GM20000 (cell line): Measurements from ENCODE around the gene ANKMY1.

ENCODE experiments used
- DNase-seq: peaks from one replicate; pipeline ENCODE4 v3.0.0; 2012; ENCODE audit warnings: low spot score
- TF ChIP-seq, protein P1 (sequence below): IDR thresholded peaks from 2 replicates; pipeline ENCODE4 v1.5.1; 2012; ENCODE audit warnings: mild to moderate bottlenecking, control low read depth; ENCODE audit errors: extremely low read depth, missing control alignments

The ANKMY1 gene

DNA sequence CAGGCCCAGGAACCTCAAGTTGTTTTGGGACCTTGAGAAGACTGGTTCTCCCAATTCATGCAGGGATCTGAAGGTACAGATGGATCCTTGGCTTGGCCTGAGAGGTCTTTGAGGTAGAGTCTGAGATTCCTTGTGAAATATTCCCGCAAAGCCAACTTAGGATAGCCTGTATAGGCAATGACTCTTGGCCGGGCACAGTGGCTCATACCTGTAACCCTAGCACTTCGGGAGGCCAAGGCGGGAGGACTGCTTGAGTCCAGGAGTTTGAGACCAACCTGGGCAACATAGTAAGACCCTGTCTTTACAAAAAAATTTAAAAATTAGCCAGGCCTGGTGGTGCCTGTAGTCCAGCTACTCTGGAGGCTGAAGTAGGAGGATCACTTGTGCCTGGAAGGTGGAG is 40.4 kb downstream of the ANKMY1 start:
- TF ChIP-seq, protein P1, sequence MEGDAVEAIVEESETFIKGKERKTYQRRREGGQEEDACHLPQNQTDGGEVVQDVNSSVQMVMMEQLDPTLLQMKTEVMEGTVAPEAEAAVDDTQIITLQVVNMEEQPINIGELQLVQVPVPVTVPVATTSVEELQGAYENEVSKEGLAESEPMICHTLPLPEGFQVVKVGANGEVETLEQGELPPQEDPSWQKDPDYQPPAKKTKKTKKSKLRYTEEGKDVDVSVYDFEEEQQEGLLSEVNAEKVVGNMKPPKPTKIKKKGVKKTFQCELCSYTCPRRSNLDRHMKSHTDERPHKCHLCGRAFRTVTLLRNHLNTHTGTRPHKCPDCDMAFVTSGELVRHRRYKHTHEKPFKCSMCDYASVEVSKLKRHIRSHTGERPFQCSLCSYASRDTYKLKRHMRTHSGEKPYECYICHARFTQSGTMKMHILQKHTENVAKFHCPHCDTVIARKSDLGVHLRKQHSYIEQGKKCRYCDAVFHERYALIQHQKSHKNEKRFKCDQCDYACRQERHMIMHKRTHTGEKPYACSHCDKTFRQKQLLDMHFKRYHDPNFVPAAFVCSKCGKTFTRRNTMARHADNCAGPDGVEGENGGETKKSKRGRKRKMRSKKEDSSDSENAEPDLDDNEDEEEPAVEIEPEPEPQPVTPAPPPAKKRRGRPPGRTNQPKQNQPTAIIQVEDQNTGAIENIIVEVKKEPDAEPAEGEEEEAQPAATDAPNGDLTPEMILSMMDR = no peak
- DNase-seq = no peak

DNA sequence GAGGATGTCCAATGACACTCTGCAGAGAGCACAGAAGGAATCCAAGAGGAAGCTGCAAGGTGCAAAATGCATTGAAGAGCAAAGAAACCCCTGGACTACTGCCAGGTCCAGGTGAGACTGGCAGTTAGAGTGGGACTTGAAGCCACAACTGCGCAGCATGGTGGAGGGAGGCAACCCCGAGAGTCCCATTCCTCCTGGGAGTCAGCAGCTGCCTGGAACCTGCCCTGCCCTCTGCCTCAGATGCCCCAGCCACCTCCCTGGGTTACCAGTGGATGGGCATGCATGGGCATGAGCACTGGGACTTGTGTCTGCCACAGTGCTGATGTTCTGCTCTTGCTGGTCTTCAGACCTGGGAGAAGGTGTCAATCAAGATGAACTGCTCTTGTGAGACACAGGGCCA is 43.2 kb downstream of the ANKMY1 start:
- TF ChIP-seq, protein P1 = no peak
- DNase-seq = no peak

DNA sequence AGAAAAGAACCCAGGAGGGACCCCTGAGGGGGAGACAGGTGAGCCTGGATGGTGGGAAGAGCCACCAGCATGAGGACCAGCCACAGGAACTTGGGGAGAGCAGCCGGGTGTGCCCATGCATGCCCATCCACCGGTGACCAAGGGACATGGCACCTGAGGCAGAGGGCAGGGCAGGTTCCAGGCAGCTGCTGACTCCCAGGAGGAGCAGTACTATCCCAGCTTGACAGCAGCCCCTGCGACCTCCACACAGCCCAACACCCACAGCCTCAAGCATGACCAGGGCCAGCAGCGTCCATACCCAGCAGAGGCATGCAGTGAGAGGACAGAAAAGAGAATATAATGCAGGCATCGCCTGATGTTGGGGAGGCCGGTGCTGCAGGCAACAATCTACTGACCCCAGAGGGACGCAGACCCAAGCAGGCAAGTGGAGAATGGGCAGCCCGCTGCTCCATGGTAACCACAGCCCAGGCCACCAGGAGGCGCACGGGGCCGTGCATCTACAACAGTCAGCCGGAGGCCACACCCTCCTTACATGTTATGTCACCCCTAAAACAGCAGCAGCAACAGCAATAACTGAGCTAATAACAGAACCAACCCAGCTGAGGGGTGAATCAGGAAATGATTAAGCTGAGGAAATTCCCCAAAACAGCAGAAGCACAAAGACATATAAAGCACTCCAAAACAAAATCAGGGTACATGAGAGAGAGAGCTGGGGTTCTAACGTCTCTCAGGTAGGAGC is 44.1 kb downstream of the ANKMY1 start:
- peak; percentile 94 for DNase-seq
- TF ChIP-seq, protein P1 = peak; percentile 95

DNA sequence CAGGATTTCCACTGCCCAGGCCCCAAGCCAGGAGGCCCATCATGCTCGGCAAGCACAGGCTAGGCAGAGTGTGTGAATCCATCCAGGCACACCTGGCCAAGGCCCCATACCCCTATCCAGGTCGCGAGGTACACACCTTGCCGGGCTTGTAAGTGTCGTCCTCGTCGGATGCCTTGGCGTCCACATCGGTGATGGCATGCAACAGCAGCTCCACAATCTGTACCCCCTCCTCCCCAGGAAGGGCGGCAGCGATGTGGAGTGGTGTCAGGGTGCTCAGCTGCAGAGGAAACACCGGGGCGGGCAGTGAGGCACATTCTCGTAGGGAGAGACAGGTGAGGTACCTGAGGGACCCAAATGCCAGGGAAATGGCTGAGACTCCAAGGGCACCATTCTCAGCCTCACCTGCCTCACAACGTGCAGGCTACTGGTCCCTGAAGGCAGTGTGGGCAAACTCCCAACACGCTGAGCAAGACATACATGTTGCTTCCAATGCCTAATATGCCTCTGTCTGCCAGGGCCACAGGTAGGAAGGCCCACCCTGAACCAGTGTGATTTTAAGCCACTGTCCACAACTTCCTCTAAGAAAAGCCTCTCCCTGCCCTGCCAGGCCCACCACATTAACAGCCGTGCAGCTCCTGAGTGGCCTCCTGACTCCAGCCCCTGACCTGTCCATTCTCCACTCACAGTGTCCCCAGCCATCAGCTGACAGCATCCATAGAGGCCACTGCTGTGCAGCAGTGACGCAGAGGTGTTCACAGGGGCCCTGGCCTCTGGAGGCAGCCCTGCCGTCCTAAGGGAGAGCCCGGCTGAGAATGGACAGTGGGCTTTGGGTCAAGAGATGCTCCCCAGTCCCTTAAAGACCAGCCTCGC is 44.9 kb downstream of the ANKMY1 start:
- TF ChIP-seq, protein P1 = no peak
- no peak for DNase-seq

DNA sequence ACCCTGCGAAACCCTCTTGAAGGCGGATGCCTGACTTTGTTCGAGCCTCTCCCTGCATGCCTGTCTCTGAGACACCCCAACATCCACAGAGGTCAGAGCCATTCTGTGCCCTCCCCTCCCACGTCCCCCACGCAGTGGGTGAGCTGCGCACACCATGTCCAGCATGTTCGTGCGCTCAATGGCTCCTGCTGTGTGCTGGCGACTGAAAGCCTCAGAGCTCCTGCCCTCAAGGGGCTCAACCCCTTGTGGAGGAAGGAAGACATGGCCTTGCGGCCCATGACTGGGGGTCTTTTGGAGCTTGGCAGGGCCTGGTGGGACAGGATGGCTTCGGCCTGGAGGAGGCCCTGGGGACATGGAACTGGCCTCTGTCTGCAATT is 45.7 kb downstream of the ANKMY1 start:
- TF ChIP-seq, protein P1 = no peak
- no peak for DNase-seq

DNA sequence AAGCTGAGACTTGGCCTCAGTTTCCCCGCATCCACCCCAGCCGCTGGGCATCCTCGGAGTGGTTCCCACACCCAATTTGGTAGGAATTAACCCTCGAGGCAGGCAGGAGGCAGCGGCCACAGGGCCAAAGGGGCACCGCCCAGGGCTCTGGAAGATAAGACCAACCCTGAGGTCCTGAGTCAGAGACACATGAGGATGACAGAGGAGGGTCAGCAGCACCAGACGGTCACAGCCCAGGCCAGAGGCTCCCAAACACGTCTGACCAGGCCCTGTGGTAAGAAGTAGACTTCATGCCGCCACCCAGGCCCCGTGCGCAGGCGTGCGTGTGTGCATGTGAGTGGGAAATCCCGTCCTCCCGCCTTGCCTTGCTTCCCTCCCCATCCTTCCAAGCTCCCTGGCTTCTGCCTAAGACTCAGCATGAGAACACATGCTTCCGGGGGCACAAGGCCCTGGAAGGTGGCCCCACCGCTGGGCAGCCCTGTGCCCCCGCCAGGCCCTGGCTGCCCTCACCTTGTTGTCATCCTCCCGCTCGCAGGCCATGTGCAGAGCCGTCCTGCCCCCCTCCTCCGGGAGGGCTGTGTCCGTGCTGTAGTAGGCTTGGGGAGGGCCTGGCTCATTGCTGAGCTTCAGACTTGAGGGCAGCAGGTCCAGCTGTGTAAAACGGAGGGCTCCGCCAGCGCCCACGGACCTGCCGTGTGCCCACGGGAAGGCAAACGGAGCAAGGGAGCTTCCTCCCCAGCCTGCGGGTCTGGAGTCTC is 46.3 kb downstream of the ANKMY1 start:
- TF ChIP-seq, protein P1 = no peak
- no peak for DNase-seq
